Stimulated activated naive CD8-positive, alpha-beta T cell treated with anti-CD3 and anti-CD28 coated beads, Interleukin-15, amount 100 ng/mL, for 72 hours (primary cell): ENCODE data around the gene SIRPA.

Experiments used
- ATAC-seq: fragments of 150-1000 bp; cut with Tn5 transposase; 2 replicates; pipeline ENCODE4 v1.10.0; 2021; ENCODE audit warnings: mild to moderate bottlenecking, moderate library complexity
- DNase-seq, 2 donors: peaks; one replicate each; pipeline ENCODE4 v3.0.0; 2021 to 2022
- H3K27ac Mint-ChIP-seq, 2 donors: one replicate each; pipeline ENCODE4 v1.8.0; 2022; ENCODE audit warnings: mild to moderate bottlenecking in 2 of 2, mixed read lengths in 2 of 2, moderate library complexity in 2 of 2
- H3K27me3 Mint-ChIP-seq: one replicate; pipeline ENCODE4 v1.8.0; 2022; ENCODE audit warnings: mixed read lengths
- H3K4me1 Mint-ChIP-seq: one replicate; pipeline ENCODE4 v1.8.0; 2022; ENCODE audit warnings: mild to moderate bottlenecking, mixed read lengths
- H3K4me3 Mint-ChIP-seq, 2 donors: one replicate each; pipeline ENCODE4 v1.8.0; 2022; ENCODE audit warnings: mild to moderate bottlenecking in 2 of 2, mixed read lengths in 2 of 2, moderate library complexity in 1 of 2
- H3K9me3 Mint-ChIP-seq, 2 donors: one replicate each; pipeline ENCODE4 v1.8.0; 2022; ENCODE audit warnings: mixed read lengths in 2 of 2

Gene SIRPA

DNA sequence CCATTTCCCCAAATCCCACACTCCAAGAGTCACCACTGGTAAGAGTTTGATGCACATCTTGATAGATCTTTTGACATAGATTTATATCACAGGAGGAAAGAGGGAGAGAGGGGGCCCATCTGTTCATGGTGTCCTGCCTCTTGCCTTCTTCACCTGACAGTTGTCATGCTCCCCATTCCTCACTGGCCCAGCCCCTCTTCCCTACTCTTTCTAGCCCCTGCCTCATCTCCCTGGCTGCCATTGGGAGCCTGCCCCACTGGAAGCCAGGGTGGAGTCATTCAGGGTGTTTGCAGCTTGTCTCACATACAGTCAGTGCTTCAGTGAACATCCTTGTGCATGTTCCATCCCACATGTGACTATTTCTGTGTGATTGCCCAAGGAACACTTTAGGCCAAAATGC lies 27.6 kb downstream of the SIRPA start:
- H3K4me1 Mint-ChIP-seq: no peaks in the 10 kb centered on the region
- ATAC-seq (no peak), DNase-seq (no peak)
- H3K4me3 Mint-ChIP-seq: no peak overlapping the region
- peak overlapping the region in 1 of 2 donors; percentile 21 for H3K27ac Mint-ChIP-seq
- no peaks in the 10 kb centered on the region for H3K9me3 Mint-ChIP-seq
- peaks cover 15% of the 10 kb centered on the region for H3K27me3 Mint-ChIP-seq

DNA sequence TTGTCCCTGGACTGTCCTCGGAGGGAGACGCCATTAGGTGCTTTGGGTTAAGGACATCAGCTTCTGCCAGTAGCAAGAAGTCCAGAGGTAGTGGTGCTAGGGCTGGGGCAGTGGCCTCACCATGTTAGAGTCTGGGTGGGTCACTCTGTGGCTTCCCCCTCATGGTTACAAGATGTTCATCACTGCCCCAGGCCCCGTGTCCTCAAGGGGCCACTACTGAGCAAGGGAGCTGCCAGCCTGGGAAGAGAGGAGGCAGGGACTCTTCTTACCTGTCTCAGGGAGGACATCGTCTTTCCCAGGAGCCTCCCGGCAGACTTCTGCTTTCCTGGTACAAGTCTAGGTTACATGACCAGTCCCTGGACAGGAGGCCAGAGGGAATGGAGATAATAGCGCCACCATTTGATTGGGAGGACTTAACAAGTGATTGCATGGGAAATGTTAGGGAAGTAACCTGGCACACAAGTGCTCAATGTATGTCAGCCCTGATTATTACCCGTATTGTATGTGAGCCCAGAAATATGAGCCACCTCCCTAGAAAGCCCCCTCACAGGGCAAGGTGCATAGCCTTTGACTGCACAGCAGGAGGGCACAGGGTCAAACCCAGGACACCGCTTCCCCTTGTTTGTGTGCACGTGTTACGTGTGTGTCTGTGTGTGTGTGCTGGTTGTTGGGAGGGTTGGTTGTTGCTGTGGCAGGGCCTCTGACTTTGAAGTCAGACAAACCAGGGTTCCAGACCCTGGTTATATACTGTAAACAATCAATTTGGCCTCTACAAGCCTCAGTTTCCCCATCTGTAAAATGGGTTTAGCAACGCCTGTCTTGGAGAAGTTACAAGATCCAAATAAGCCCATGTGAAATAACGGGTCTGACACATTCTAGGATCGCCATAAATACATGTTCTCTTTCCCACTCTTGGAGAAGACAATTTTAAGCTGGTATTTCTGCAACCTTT lies 30.0 kb downstream of the SIRPA start:
- H3K27ac Mint-ChIP-seq: no peak overlapping the region
- DNase-seq (no peak), ATAC-seq (no peak)
- no peak overlapping the region for H3K4me3 Mint-ChIP-seq
- H3K27me3 Mint-ChIP-seq: peaks cover 38% of the 10 kb centered on the region
- no peaks in the 10 kb centered on the region for H3K4me1 Mint-ChIP-seq
- H3K9me3 Mint-ChIP-seq: no peaks in the 10 kb centered on the region

GRCh38 chr20:1926237-1926636 lies 31.0 kb downstream of the SIRPA start:
- Mint-ChIP-seq H3K27me3 (peaks cover 42% of the 10 kb centered on the region), H3K9me3 (no peaks in the 10 kb centered on the region), H3K27ac (no peak overlapping the region), H3K4me1 (no peaks in the 10 kb centered on the region), H3K4me3 (no peak overlapping the region)
- DNase-seq: no peak
- ATAC-seq: no peak

- Mint-ChIP-seq H3K27ac (no peak overlapping the region), H3K4me1 (no peaks in the 10 kb centered on the region), H3K9me3 (no peaks in the 10 kb centered on the region), H3K4me3 (no peak overlapping the region), H3K27me3 (peaks cover 52% of the 10 kb centered on the region)
- DNase-seq: no peak
- no peak for ATAC-seq
These were observed 32.0 kb downstream of the SIRPA start for GRCh38 chr20:1927217-1927616.

- no peak overlapping the region for H3K27ac Mint-ChIP-seq
- DNase-seq (no peak), ATAC-seq (no peak)
- no peaks in the 10 kb centered on the region for H3K4me1 Mint-ChIP-seq
- no peaks in the 10 kb centered on the region for H3K9me3 Mint-ChIP-seq
- peaks cover 61% of the 10 kb centered on the region for H3K27me3 Mint-ChIP-seq
- H3K4me3 Mint-ChIP-seq: no peak overlapping the region
These were observed 32.9 kb downstream of the SIRPA start for GRCh38 chr20:1928154-1928553.

DNA sequence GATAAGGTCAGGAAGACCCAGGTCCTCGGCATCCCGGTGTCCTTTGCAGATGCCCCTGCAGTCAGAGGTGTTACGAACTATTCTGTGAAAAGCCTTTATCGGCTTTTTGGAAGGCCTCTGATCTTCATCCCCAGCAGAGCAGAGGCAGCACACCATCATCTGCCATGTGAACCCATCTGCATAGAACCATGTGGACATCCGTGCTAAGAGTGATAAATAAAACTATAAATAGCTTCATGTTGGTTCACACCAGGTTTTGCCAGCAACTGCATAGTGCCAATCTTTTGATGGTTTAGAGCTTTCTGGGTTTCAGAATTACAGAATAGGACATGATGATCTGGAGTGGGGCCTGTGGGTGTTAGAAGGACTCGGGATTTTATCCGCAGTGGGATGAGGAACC lies 33.6 kb downstream of the SIRPA start:
- no peaks in the 10 kb centered on the region for H3K4me1 Mint-ChIP-seq
- H3K27ac Mint-ChIP-seq: no peak overlapping the region
- H3K27me3 Mint-ChIP-seq: peaks cover 63% of the 10 kb centered on the region
- ATAC-seq (no peak), DNase-seq (no peak)
- H3K4me3 Mint-ChIP-seq: no peak overlapping the region
- H3K9me3 Mint-ChIP-seq: no peaks in the 10 kb centered on the region

GRCh38 chr20:1929460-1929859 lies 34.3 kb downstream of the SIRPA start:
- Mint-ChIP-seq H3K4me3 (no peak overlapping the region), H3K27me3 (peaks cover 63% of the 10 kb centered on the region), H3K4me1 (no peaks in the 10 kb centered on the region), H3K27ac (no peak overlapping the region), H3K9me3 (no peaks in the 10 kb centered on the region)
- ATAC-seq (no peak), DNase-seq (no peak)

DNA sequence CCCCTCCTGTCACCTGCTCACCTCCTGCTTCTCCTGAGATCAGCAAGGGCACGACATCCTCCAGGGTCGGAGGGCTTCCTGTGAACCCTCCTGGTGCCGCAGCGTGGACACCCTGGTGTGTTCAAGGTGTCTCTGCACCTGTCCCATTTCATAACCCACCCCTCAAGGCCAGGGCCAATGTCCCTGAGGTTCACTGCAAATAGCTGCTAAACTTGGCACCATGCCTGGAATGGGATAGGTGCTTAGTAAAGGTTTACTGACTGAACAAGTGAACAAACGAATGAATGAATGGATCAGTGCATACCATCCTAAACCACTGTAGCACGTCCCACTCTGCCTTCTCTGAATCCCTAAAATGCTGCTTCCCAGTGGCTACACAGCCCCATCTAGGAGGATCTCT lies 35.0 kb downstream of the SIRPA start:
- no peaks in the 10 kb centered on the region for H3K4me1 Mint-ChIP-seq
- DNase-seq (no peak), ATAC-seq (no peak)
- no peaks in the 10 kb centered on the region for H3K9me3 Mint-ChIP-seq
- no peak overlapping the region for H3K4me3 Mint-ChIP-seq
- peak overlapping the region in 1 of 2 donors; percentile 61 for H3K27ac Mint-ChIP-seq
- peaks cover 63% of the 10 kb centered on the region for H3K27me3 Mint-ChIP-seq

DNA sequence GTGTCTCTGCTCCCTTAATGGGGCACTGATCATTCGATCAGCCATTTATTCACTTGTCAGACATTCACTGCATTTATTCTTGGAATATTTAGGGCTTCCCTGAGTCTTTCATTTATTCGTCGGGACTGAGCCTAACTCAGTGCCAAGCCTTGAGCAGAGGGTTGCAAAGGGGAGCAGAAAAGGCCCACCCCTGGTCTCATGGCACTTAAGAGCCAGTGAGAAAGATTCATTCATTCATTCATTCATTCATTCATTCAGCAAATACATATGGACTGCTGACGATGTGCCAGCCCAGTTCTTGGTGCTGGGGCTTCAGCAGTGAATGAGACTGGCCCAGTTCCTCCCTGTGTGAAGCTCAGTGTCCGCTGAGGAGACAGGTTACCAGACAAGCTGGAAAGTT lies 36.6 kb downstream of the SIRPA start:
- no peak for DNase-seq
- Mint-ChIP-seq H3K4me1 (no peaks in the 10 kb centered on the region), H3K9me3 (no peaks in the 10 kb centered on the region), H3K4me3 (no peak overlapping the region), H3K27ac (peak overlapping the region in 1 of 2 donors; percentile 51), H3K27me3 (peaks cover 55% of the 10 kb centered on the region)
- ATAC-seq: no peak

DNA sequence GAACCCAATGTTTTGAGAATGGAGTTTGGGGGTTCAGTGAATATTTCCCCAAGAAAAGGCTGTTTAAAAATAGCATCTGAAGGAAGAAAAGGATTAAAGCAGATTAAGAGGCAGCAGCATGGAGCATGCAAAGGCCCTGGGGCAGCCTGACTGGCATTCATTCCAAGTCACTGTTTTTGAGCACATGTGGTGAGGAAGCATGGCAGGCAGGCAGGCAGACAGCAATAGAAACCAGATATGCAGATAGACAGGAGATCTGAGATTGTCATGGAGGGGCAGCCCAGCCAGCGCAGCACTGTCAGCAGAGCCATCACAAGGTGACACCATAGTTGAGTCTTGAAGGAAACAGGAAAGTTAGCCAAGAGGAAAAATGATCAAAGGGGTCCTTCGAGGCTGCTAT lies 37.8 kb downstream of the SIRPA start:
- peaks cover 55% of the 10 kb centered on the region for H3K27me3 Mint-ChIP-seq
- ATAC-seq (no peak), DNase-seq (no peak)
- no peaks in the 10 kb centered on the region for H3K4me1 Mint-ChIP-seq
- no peak overlapping the region for H3K4me3 Mint-ChIP-seq
- H3K9me3 Mint-ChIP-seq: no peaks in the 10 kb centered on the region
- no peak overlapping the region for H3K27ac Mint-ChIP-seq

DNA sequence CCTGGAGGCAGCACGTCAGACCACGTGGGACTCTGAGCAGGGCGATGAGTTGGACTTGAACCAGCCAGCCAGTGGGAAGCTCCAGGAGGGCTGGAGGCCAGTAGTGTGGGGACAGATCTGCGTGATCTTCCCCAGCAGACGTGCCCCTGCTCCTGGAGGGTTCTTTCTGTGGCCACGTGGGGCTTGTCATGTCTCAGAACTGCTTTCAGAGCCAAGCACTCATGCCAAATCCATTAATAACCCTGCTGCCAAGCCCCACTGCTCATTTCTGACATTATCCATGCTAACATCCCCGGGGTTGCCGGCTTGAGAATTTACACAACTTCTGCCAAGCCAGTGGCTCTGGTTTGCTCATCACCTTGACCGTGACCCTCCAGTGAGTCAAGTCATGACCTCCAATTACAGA lies 38.3 kb downstream of the SIRPA start:
- ATAC-seq (no peak), DNase-seq (no peak)
- Mint-ChIP-seq H3K27me3 (peaks cover 50% of the 10 kb centered on the region), H3K4me3 (no peak overlapping the region), H3K27ac (no peak overlapping the region), H3K4me1 (no peaks in the 10 kb centered on the region), H3K9me3 (no peaks in the 10 kb centered on the region)

GRCh38 chr20:1934156-1934555 lies 38.9 kb downstream of the SIRPA start:
- Mint-ChIP-seq H3K27me3 (peaks cover 43% of the 10 kb centered on the region), H3K27ac (no peak overlapping the region), H3K4me3 (no peak overlapping the region), H3K9me3 (no peaks in the 10 kb centered on the region), H3K4me1 (no peaks in the 10 kb centered on the region)
- ATAC-seq (no peak), DNase-seq (no peak)

GRCh38 chr20:1934721-1935573 lies 39.7 kb downstream of the SIRPA start:
- ATAC-seq (no peak), DNase-seq (no peak)
- H3K27me3 Mint-ChIP-seq: peaks cover 35% of the 10 kb centered on the region
- no peaks in the 10 kb centered on the region for H3K9me3 Mint-ChIP-seq
- no peaks in the 10 kb centered on the region for H3K4me1 Mint-ChIP-seq
- no peak overlapping the region for H3K4me3 Mint-ChIP-seq
- H3K27ac Mint-ChIP-seq: no peak overlapping the region

DNA sequence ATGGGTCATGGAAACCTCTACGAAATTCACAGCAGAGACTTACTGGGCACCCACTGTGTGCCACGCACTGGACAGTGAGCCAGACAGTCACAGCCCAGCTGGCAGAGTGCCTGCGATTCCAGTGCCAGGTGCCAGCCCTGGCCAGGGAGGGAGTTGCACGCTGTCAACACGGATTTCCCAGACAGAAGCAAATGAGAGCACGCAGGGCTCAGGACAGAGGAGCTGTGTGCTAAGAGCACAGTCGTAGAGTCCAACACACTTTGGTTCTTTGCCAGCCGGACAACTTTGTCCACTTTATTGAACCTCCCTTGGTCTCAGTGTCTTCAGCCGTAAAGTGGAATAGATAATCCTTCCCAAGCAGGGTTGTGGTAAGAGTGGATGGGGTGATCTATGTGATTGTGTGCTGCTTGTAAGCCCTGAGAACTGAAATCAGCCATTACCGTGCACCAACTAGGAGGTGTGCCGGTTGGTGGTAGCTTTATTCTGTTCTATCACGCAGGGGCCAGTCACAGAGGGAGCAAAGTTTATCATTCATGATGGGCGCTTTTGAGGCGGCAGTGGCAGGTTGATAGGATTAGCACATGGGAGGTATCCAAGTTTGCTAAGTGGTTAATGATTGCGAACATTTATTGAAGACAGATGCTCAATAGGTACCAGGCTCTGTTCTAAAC lies 40.6 kb downstream of the SIRPA start:
- peaks cover 32% of the 10 kb centered on the region for H3K27me3 Mint-ChIP-seq
- H3K27ac Mint-ChIP-seq: no peak overlapping the region
- no peaks in the 10 kb centered on the region for H3K4me1 Mint-ChIP-seq
- H3K9me3 Mint-ChIP-seq: no peaks in the 10 kb centered on the region
- H3K4me3 Mint-ChIP-seq: no peak overlapping the region
- no peak for ATAC-seq
- DNase-seq: no peak

DNA sequence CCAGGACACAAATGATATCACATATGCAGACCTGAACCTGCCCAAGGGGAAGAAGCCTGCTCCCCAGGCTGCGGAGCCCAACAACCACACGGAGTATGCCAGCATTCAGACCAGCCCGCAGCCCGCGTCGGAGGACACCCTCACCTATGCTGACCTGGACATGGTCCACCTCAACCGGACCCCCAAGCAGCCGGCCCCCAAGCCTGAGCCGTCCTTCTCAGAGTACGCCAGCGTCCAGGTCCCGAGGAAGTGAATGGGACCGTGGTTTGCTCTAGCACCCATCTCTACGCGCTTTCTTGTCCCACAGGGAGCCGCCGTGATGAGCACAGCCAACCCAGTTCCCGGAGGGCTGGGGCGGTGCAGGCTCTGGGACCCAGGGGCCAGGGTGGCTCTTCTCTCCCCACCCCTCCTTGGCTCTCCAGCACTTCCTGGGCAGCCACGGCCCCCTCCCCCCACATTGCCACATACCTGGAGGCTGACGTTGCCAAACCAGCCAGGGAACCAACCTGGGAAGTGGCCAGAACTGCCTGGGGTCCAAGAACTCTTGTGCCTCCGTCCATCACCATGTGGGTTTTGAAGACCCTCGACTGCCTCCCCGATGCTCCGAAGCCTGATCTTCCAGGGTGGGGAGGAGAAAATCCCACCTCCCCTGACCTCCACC lies 42.2 kb downstream of the SIRPA start:
- ATAC-seq (no peak), DNase-seq (no peak)
- Mint-ChIP-seq H3K9me3 (no peaks in the 10 kb centered on the region), H3K4me3 (no peak overlapping the region), H3K27me3 (peaks cover 22% of the 10 kb centered on the region), H3K27ac (no peak overlapping the region), H3K4me1 (no peaks in the 10 kb centered on the region)
